NOMO-1 treated with dmso at 0.1 percent for 144 hours (cell line): Measurements from ENCODE around the gene UBE4A.

ENCODE experiments used
- DNase-seq: peaks from one replicate; lab custom pipeline; 2025; ENCODE audit not compliant: unreplicated experiment; lab: John Stamatoyannopoulos, UW

Gene UBE4A

DNA sequence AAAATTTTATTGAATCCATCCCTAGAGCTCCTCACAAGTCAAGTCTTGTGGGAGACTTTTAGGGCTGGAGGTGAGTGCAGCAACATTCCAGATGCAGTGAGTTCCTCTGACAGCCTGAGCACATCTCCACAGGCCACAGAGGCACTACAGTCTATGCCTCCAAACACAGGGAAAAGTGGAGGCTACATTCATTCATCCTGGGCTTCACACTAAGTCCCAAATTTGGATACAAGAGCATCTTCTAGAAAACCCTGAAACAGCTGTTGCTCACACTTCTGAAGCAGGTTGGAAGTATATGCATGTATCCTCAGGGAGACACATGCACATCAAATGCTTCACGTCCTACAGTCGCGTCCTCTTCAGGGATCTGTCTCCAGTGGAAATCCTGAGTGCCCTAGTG lies 18.1 kb upstream of the UBE4A start:
- no peak for DNase-seq

DNA sequence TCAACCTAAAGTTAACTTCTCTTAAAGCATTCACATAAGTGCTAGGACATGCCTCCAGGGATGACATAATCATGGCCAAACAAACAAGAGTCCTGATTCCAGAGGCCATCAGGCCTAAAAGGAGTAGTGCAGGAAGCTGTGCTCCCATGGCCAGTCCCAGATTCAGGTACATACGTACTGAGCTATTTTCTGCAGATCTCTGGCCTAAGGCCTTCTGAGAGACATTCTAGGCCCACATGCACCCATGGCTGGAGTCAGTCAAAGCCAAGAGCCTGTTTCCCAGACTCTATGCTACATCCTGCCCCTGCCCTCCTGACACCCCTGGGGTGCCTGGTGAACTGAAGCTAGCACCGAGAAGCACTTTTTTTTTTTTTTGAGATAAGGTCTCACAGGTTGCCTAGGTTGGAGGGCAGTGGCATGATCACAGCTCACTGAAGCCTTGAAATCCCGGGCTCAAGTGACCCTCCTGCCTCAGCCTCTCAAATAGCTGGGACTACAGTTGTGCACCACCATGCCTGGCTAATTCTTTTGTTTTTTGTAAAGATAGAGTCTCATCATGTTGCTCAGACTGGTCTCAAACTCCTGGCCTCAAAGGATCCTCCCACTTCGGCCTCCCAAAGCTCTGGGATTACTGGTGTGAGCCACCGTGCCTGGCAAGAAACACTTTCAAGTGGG lies 17.4 kb upstream of the UBE4A start:
- no peak for DNase-seq

DNA sequence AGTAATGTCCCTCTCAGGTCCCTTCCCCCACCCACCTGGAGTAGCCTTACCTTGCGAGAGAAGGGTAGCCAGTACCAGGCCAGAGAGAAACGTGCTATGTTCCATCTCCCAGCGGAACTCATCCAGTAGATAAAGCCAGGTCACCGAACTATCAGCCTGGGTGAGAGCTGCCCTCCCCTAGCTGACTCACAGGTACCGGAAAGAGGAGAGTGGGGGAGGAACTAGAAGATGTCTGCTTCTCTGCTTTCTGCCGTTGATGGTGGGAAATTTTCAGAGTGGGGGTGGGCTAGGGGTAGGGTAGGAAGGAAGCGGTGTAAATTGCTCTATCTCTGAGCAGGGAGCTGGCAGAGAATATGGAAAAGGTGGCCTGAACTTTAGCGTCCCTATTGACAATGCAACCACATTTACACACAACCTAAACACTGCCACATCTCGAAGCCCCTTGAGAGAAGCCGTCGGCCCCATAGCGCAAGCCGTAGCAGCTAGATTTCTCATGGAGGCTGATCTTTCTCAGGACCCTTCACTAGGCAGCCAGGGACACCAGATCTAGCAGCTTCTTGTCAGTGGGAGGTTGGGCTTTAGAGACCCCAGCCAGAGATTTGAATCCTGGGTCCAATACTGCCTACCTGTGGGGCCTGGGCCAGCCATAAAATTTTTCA lies 16.8 kb upstream of the UBE4A start, which contains the start of gene CD3D:
TSS of gene CD3D (minus strand) at position 203 of the 659 bp plus-strand sequence. CDS start at position 105, 98 bp downstream.
- DNase-seq: no peak

DNA sequence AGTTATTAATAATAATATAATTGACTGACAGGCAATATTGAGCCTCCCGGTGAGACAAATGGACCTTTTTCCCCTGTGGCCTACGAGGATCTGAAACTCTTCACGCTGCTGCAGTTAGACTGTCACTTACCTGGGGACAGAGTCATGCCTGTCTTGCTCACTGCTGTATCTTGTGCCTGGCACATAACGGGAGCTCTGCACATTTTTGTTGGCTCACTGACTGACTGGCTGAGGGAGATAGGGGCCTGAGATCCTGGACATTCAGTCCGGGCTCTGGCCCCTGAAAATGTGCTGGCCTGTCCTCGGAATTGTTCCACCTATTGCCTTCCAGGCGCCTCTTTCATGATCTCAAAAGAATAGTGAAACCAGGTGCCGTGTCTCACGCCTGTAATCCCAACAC lies 16.2 kb upstream of the UBE4A start:
- no peak for DNase-seq

DNA sequence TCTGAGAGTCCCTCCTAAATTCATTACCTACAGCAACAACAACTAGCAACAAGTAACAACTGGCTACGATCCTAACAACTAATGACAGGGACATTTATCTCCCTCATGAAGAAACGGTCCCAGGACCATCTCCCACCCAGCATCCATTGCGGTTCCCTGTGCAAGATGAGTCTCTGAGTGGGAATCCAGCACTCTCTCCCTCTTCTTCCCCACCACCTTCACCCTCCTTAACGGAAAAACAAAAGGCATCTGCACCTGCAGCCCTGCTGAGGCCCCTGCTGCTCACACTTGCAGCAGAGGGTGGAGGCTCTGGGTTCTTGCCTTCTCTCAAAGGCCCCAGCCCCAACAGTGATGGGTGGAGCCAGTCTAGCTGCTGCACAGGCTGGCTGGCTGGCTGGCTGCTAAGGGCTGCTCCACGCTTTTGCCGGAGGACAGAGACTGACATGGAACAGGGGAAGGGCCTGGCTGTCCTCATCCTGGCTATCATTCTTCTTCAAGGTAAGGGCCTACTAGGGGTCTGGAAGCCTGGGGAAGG lies 15.4 kb upstream of the UBE4A start, which contains the start of gene CD3G:
TSS of gene CD3G (plus strand) at position 364 of the 535 bp plus-strand sequence. CDS start at position 444, 80 bp downstream.
- no peak for DNase-seq

DNA sequence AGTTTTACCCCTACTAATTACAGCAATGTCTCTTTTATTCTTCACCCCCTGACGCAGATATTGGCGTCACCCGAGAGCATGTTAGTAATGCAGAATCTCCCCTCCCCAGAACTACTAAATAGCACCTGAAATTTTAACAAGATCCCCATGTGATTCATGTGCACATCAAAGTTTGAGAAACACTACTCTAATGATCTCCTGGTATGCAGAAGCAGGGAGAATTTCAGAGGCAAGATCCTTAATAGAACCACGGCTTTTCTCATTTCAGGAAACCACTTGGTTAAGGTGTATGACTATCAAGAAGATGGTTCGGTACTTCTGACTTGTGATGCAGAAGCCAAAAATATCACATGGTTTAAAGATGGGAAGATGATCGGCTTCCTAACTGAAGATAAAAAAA lies 9.9 kb upstream of the UBE4A start:
- no peak for DNase-seq

DNA sequence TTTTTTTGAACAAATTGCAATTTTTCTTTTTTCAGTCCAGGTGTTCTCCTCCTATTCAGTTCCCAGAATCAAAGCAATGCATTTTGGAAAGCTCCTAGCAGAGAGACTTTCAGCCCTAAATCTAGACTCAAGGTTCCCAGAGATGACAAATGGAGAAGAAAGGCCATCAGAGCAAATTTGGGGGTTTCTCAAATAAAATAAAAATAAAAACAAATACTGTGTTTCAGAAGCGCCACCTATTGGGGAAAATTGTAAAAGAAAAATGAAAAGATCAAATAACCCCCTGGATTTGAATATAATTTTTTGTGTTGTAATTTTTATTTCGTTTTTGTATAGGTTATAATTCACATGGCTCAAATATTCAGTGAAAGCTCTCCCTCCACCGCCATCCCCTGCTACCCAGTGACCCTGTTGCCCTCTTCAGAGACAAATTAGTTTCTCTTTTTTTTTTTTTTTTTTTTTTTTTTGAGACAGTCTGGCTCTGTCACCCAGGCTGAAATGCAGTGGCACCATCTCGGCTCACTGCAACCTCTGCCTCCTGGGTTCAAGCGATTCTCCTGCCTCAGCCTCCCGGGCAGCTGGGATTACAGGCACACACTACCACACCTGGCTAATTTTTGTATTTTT lies 6.2 kb upstream of the UBE4A start:
- DNase-seq: no peak

DNA sequence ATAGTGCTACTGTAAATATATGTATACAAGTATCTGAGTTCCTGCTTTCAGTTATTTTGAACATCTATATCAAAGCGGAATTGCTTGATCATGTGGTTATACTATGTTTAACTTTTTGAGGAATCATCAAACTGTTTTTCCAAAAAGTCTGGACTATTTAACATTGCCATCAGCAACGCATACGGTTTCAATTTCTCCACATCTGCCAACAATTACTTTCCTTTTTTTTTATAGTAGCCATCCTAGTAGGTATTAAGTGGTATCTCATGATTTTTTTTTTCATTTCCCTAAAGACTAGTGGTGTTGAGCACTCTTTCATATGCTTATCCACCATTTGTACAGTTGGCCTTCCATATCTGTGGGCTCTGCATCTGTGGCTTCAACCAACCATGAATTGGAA lies 1.3 kb upstream of the UBE4A start:
- no peak for DNase-seq

DNA sequence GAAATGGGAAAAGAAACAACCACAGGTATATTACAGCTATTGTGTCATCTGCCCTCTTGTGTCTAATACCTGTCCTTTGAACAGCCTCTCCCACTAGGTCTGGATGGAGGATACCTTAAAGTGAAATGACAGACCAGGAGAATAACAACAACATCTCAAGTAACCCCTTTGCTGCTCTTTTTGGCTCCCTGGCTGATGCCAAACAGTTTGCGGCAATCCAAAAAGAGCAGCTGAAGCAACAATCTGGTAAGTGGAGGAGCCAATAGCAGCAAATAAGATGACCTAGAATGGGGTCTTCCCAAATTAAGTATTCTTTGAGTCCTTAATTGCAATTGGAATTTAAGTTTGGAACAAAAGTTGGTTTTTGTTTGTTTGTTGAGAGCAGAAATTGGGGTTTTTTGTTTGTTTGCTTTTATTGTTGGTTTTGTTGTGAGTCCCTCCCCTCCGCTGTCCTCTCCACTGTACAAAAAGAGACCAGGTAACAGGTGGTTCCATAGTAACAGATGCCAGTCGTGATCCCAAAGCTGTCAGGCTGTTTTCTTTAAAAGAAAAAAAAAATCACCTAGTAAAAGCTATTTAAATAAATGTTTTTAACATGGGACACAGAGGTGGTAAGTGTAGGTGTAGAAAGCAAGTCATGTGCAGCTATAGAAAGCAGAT lies 5.7 kb downstream of the UBE4A start:
- no peak for DNase-seq

DNA sequence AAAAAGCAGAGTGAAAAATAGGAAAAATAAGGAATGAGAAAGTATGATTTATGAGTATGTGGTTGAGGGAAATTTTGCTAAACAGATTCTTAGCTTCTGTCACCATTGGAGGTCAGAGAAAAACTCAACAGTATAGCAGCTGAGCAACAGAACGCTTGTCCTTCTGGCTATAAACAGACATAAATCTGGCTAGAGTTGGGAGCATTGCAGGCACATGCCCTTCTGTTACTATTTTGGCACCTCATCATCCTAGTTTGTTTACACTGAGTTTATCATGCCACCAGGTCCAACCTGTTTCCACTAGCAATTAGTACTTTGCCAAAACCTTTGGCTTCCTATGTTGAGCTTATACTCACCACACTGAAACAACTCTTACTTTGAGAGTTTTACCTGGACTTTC lies 6.9 kb downstream of the UBE4A start:
- DNase-seq: no peak

DNA sequence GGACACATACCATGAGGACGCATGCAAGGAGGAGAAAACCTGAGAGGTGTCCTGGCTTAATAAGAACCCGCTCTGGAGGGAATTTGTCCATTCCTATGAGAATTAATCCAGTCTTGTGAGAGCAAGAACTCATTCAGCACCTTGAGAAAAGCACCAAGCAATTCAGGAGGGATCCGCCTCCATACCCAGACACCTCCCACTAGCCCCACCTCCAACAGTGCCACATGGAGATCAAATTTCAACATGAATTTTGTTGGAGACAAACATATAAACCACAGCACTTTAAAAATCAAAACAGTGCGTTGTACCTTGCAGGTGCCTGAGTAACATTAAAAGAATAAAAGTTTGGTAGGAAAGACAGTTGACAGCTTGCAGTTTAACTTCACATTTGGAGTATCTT lies 11.4 kb downstream of the UBE4A start:
- no peak for DNase-seq

DNA sequence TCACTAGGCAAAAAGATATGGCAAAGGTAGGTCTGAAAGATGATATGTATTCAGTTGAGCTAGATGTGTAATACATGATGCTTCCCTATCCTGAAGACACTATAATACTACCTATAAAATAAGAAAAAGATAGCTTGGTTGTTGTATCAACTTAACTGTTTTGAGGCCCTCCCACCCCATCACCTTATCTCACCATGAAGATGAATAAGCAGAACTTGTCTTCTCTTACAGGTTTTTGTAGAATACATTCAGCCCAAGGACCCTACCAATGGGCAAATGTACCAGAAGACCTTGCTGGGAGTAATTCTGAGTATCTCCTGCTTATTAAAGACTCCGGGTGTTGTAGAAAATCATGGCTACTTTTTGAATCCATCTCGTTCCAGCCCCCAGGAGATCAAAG lies 13.9 kb downstream of the UBE4A start:
- DNase-seq: no peak

DNA sequence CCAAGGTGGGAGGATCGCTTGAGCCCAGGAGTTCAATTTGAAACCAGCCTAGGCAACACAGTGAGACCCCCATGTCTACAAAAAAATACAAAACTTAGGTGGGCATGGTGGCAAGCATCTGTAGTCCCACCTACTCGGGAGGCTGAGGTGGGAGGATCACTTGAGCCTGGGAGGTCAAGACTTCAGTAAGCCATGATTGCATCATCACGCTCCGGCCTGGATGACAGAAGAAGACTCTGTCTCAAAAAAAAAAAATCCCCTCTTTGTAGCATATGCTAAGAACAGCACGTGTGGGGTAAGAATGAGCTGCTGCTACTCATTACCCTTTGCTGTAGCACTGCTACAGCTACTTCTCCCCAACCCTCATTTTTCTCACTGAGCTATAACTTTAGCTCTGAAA lies 14.5 kb downstream of the UBE4A start:
- DNase-seq: no peak

DNA sequence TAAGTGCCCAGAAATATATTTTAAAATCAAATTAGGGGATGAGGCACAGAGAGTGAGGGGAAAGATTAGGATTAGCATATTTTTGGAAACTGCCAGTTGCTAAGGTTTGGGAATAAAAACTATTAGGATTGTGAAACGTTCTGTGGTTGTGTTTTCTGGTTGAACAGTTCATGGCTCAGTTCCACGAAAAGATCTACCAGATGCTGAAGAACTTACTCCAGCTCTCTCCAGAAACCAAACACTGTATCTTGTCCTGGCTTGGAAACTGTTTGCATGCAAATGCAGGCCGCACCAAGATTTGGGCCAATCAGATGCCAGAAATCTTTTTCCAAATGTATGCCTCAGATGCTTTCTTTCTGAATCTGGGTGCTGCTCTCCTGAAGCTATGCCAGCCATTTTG lies 15.3 kb downstream of the UBE4A start:
- no peak for DNase-seq

DNA sequence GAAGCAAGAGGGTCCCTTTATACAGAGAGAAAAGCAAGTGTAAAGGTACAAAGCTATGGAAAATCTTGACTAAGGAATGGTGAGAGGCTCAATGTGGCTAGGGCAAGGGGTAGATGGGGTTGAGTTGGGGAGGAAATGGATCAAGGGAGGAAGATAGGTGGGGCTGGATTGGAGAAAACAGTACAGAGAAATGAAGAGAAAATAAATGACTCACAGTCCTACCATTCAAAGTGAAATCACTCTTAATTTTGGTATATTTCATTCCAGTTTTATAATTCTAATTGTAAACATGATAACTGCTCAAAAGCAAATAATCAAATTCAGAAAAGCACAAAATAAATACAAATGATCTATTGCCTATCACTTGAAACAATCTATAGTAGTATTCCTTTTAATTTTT lies 16.6 kb downstream of the UBE4A start:
- no peak for DNase-seq

DNA sequence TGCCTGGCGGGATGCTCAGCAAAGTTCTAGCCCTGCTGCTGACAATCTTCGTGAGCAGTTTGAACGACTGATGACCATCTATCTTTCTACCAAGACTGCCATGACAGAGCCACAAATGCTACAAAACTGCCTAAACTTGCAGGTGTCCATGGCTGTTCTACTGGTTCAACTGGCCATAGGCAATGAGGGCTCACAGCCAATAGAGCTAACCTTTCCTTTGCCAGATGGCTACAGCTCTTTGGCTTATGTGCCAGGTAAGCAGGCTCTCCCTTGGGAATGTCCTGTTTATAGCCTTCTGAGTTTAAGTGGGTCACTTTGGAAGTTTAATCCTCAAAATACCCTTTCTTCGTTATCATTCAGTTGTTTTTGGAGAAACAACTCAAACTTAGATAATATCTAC lies 20.1 kb downstream of the UBE4A start:
- DNase-seq: no peak

DNA sequence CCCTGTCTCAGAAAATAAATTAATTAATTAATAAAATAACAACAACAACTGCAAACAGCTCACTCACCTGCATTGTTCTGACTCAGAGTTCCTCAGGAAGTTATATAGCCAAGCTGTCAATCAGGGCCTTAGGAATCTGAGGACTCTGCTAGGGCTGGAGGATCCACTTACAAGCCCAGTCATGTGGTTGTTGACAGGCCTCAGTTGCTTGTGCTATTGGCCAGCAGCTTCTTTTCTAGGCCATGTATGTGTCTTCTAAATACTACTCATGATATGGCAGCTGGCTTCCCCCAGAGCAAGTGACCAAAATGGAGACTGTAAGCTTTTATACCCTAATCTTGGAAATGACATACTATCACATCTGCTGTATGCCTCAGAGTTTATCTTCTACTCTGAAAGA lies 21.2 kb downstream of the UBE4A start:
- no peak for DNase-seq

DNA sequence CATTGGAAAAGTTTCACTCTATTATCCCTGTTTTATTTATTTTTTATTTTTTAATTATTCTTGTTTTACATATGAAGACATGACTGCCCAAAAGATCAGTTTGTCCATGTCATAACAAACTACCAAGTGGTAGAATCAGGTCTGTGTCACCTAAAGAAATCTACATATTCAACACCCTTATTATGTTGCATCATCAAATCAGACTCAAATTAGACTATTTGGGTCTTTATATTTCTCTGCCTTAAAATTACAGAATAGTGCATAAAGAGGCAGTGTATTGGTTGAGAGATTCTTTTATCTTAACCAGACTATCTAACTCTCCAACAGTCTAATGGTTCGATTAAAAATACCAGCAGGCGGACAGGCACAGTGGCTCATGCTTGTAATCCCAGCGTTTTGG lies 23.6 kb downstream of the UBE4A start:
- DNase-seq: no peak

DNA sequence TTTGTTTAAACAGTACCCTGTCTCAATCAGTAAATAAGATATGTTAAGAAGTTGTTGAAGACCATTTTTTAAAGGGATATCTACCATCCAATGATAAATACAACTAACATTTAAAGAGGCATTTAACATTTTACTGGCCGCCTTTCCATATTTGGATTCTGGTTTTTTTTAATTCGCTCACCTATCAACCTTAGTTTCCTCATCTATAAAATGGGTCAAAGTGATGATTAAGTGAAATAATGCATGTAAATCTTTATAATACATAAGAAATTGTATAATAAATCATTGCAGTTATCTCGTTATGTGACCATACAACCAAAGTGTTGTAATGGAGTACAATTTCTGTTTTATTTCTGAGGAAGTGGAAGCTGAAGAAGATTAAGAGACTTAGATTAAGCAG lies 24.3 kb downstream of the UBE4A start:
- DNase-seq: no peak

DNA sequence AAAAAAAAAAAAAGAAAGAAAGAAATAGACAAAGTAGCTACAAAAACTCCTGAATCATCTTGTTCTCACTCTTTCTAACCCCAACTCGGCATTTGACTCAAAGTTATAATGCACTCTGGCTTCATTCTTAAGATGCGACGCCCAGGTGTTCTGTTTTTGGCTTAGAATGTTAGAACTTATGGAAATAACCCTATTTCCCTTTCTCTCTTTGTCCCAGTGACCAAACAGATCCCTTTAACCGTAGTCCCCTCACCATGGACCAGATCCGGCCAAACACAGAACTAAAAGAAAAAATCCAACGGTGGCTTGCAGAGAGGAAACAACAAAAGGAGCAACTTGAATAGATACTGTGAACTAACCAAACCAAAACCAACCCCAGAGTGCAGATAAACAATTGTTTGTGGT lies 36.7 kb downstream of the UBE4A start:
- no peak for DNase-seq

DNA sequence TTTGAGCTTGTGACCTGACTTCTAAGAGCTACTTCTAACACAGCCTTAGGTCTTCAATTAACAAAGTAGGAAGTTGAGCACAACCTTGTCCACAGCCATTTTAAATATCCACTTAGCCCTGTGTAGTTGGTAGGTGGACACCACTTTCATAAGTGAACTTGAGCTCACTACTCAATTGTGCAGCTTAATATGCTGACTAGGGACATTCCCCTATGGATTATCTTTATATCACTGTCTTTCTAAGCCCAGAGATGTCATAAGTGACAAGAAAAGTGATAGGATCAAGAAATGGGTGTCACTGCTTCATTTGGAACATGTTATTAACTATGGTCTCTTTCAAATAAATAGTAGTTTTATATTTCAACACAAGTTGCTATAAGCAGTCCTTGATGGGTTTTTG lies 38.0 kb downstream of the UBE4A start:
- no peak for DNase-seq
